Stimulated activated CD8-positive, alpha-beta memory T cell treated with anti-CD3 and anti-CD28 coated beads, Interleukin-12 subunit alpha, Interleukin-12 subunit beta, amount 100 ng/mL, for 4 hours (primary cell): ENCODE data around the gene SAMD9L.
"Not testable (repeated sequence)": the region's sequence is repeated elsewhere in the genome, so short reads cannot be mapped to it uniquely, and the experiment has no call there.

Source experiments
- DNase-seq: peaks from one replicate; pipeline ENCODE4 v3.0.0-alpha.2; 2020; ENCODE audit warnings: low read depth

SAMD9L gene

GRCh38 chr7:93146036-93146435, 2.1 kb downstream of the SAMD9L start:
- DNase-seq = no peak

GRCh38 chr7:93145354-93145753, 2.8 kb downstream of the SAMD9L start:
- no peak for DNase-seq

GRCh38 chr7:93142127-93142526, 6.1 kb downstream of the SAMD9L start:
- DNase-seq = no peak

GRCh38 chr7:93140582-93141191, 7.5 kb downstream of the SAMD9L start:
- DNase-seq = no peak

GRCh38 chr7:93138576-93138975, 9.6 kb downstream of the SAMD9L start:
- DNase-seq = no peak

GRCh38 chr7:93133005-93133404, 15.2 kb downstream of the SAMD9L start:
- DNase-seq = no peak

GRCh38 chr7:93132216-93132615, 16.0 kb downstream of the SAMD9L start:
- no peak for DNase-seq

GRCh38 chr7:93126954-93127353, 21.2 kb downstream of the SAMD9L start:
- not testable (repeated sequence) for DNase-seq

GRCh38 chr7:93123532-93123931, 24.7 kb downstream of the SAMD9L start:
- DNase-seq = not testable (repeated sequence)

GRCh38 chr7:93120592-93121549, 27.3 kb downstream of the SAMD9L start:
- no peak for DNase-seq

GRCh38 chr7:93119191-93119905, 28.8 kb downstream of the SAMD9L start:
- DNase-seq = no peak

GRCh38 chr7:93117852-93118530, 30.2 kb downstream of the SAMD9L start, which contains the start of gene SAMD9:
SAMD9 (minus strand) TSS chr7:93117979; CDS start chr7:93106097, 11,882 bp downstream.
- peak; percentile 3 for DNase-seq

- no peak for DNase-seq
Measured at GRCh38 chr7:93117327-93117726, 30.9 kb downstream of the SAMD9L start.

- DNase-seq = no peak
Measured at GRCh38 chr7:93115796-93116195, 32.4 kb downstream of the SAMD9L start.

- DNase-seq = no peak
Measured at GRCh38 chr7:93108003-93108402, 40.2 kb downstream of the SAMD9L start.

- DNase-seq = no peak
Measured at GRCh38 chr7:93097388-93097787, 50.8 kb downstream of the SAMD9L start.

- DNase-seq = no peak
Measured at GRCh38 chr7:93092757-93093370, 55.3 kb downstream of the SAMD9L start.
